ENCODE results near the gene TECPR1. TPM values are rescaled to one million over a fixed set of nuclear protein-coding genes. Genes with fewer than 3 reads are reported as not detected.

The TECPR1 gene
- total RNA-seq, 1 donor from 2014 or later, result 55.2 TPM

DNA sequence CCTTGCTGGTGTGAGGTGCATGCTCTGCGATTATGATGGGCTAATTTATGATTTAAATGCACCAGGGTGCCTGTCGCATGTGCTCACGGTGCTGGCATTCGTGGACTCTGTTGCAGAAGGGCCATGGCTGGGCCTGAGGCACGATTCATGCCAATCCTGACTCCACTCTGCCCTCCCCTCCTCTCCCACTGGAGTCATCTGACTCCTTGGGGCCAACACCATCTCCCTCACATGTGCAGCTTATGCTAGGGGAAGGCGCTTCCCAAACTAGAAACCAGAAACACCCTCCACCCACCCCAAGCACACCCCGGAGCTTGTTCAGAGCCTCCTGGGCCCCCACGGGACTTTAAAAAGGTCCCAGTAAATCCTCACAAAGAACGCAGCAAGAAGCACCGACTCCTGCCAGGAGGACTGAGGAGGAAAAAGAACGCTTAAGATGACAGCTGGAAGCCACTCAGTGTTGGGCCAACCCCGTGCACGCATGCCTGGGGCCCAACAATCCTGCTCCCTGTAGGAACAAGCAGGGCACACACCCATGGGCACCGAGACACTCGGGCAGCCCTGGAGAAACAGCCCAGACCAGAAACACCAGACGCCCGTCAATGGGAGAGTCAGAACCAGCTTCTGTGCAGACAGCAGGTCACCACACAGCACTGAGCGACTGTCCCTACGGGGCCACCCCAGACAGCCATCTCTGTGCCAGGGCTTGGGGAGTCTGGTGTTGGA, 43.6 kb upstream of the TECPR1 start:
- ATAC-seq (peak; percentile 45), DNase-seq (no peak)
- H3K9me3 ChIP-seq, result no peaks in the 10 kb centered on the region
- intact Hi-C loops (cut with DNase I), result loop anchor here (10.0 kb wide), 1 partner anchor 109 kb away; the partner anchor contains the start of gene BAIAP2L1
- no peak overlapping the region for H3K4me3 ChIP-seq
- no peaks in the 10 kb centered on the region for H3K27me3 ChIP-seq
- peaks cover 54% of the 10 kb centered on the region for H3K36me3 ChIP-seq
- TF ChIP-seq, protein P1, sequence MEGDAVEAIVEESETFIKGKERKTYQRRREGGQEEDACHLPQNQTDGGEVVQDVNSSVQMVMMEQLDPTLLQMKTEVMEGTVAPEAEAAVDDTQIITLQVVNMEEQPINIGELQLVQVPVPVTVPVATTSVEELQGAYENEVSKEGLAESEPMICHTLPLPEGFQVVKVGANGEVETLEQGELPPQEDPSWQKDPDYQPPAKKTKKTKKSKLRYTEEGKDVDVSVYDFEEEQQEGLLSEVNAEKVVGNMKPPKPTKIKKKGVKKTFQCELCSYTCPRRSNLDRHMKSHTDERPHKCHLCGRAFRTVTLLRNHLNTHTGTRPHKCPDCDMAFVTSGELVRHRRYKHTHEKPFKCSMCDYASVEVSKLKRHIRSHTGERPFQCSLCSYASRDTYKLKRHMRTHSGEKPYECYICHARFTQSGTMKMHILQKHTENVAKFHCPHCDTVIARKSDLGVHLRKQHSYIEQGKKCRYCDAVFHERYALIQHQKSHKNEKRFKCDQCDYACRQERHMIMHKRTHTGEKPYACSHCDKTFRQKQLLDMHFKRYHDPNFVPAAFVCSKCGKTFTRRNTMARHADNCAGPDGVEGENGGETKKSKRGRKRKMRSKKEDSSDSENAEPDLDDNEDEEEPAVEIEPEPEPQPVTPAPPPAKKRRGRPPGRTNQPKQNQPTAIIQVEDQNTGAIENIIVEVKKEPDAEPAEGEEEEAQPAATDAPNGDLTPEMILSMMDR (IDR thresholded peaks at IDR 0.05), result no peak
- H3K4me1 ChIP-seq, result no peaks in the 10 kb centered on the region
- H3K27ac ChIP-seq, result no peak overlapping the region

DNA sequence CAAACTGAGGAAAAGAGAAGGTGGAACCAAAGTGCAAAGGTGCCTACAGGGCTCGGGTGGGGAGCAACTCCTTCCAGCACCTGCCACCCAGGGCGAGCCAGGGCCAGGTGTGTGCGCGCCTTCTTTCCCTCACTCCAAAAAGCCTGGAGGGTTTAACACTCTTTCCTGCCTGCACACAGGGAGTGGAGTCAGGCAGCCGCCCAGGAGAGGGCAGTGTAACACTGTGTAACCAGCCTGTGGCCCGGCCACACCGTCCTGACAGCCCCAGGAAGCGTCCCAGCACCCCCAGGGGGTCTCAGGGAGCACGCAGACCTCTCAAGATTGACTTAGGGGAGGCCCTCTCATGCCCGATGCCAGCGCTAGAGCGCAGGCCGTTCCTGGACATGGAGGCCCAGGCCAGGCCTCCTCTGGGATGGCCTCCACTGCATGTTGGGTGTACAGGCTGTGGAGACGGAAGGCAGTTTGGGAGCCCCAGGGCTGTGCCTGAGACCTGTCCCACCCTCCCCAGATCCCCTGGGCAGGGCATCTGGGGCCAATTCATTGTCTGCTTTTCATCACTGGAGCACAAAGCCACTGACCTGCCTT, 42.9 kb upstream of the TECPR1 start:
- intact Hi-C loops (cut with DNase I), result loop anchor here (10.0 kb wide), 1 partner anchor 110 kb away; the partner anchor contains the start of gene BAIAP2L1
- DNase-seq (peak; percentile 77), ATAC-seq (peak; percentile 77)
- no peaks in the 10 kb centered on the region for H3K27me3 ChIP-seq
- no peaks in the 10 kb centered on the region for H3K4me1 ChIP-seq
- no peak overlapping the region for H3K4me3 ChIP-seq
- peaks cover 57% of the 10 kb centered on the region for H3K36me3 ChIP-seq
- no peaks in the 10 kb centered on the region for H3K9me3 ChIP-seq
- TF ChIP-seq, protein P1 (IDR thresholded peaks at IDR 0.05), result peak; percentile 55
- H3K27ac ChIP-seq, result no peak overlapping the region

DNA sequence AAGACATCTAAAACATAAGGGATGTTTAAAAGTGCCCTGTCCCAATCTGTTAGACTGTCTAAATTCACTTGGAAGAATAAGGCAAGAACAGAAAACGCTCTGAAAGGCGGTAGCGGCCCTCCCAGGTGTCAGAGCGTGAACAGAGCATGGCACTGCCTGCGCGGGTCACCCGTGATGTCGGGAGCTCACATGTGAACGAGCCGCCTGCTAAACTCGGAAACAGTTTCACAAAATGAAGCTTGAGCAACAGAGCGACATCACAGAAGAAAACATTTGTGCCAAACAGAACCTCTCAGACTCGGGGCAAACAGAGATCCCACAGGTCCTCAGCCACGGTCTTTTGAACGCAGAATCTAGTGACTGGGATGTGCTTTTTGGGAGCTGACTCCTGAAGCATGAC, 42.3 kb upstream of the TECPR1 start:
- Histone ChIP-seq H3K36me3 (peaks cover 57% of the 10 kb centered on the region), H3K4me1 (peaks cover 4% of the 10 kb centered on the region), H3K27ac (no peak overlapping the region), H3K27me3 (no peaks in the 10 kb centered on the region), H3K4me3 (no peak overlapping the region), H3K9me3 (no peaks in the 10 kb centered on the region)
- intact Hi-C loops (cut with DNase I), result loop anchor here (10.0 kb wide), 1 partner anchor 110 kb away; the partner anchor contains the start of gene BAIAP2L1
- ATAC-seq (no peak), DNase-seq (no peak)
- TF ChIP-seq, protein P1 (IDR thresholded peaks at IDR 0.05), result no peak

DNA sequence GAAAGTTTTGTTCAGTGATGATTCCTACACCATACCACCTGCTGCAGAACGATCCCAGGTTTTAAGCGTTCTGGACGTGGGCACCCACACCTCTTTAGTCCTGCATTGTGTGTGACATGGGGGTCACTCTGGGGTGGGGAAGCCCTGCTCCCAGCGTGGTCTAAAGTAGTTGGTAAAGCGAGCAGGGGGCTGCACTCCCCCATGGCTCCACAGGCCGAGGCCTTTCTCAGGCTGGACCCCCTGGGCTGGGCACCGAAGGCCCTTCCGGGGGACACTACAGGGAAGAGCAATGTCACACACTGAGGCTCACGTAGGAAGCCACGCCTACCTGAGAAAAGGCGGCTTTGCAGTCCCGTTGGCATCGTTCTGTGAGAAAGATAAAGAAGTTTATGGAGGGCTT, 41.7 kb upstream of the TECPR1 start:
- Histone ChIP-seq H3K4me1 (peaks cover 7% of the 10 kb centered on the region), H3K27me3 (no peaks in the 10 kb centered on the region), H3K9me3 (no peaks in the 10 kb centered on the region), H3K36me3 (peaks cover 62% of the 10 kb centered on the region), H3K27ac (no peak overlapping the region), H3K4me3 (no peak overlapping the region)
- TF ChIP-seq, protein P1 (IDR thresholded peaks at IDR 0.05), result no peak
- intact Hi-C loops (cut with DNase I), result loop anchor here (10.0 kb wide), 1 partner anchor 111 kb away; the partner anchor contains the start of gene BAIAP2L1
- ATAC-seq, result no peak
- no peak for DNase-seq

DNA sequence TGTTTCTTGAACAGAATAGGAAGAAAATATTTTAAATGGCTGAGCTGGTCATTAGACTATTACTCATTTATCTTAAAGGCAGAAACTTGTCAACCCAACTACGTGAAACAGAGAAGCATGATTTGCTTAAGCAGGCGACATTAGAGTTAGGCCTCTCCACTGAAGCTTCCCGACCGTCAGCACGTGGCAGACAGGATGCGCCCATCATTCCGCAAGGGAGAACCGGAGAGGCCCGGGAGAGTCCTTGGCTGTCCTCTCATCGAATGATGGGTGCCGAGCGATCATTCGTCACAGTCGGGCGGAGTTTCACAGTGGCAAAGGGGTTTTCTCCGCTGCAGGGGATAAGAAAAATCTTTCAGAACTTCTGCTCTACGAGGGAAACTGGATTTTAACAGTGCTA, 41.2 kb upstream of the TECPR1 start:
- peaks cover 67% of the 10 kb centered on the region for H3K36me3 ChIP-seq
- no peak for DNase-seq
- intact Hi-C loops (cut with DNase I), result loop anchor here (10.0 kb wide), 1 partner anchor 112 kb away; the partner anchor contains the start of gene BAIAP2L1

More for the DNA sequence above, 41.2 kb upstream of the TECPR1 start:
- TF ChIP-seq, protein P1 (IDR thresholded peaks at IDR 0.05), result no peak
- H3K9me3 ChIP-seq, result no peaks in the 10 kb centered on the region
- no peak overlapping the region for H3K4me3 ChIP-seq
- no peaks in the 10 kb centered on the region for H3K27me3 ChIP-seq
- H3K4me1 ChIP-seq, result peaks cover 8% of the 10 kb centered on the region
- H3K27ac ChIP-seq, result no peak overlapping the region
- ATAC-seq, result no peak
